ENCODE results near the gene E2F1.
A peak's percentile ranks its signal among the peaks of the same experiment; 100 is the strongest.

The E2F1 gene

GRCh38 chr20:33671573-33672288, 14.5 kb downstream of the E2F1 start:
- peak in 1 of 2 experiments; percentile 27 for DNase-seq

- DNase-seq, result no peak
Observed at GRCh38 chr20:33670715-33671499, 15.3 kb downstream of the E2F1 start.

- no peak for DNase-seq
Observed at GRCh38 chr20:33669873-33670640, 16.1 kb downstream of the E2F1 start.

GRCh38 chr20:33669224-33669623, 17.0 kb downstream of the E2F1 start:
- no peak for DNase-seq

GRCh38 chr20:33668466-33669155, 17.6 kb downstream of the E2F1 start:
- DNase-seq, result no peak

- DNase-seq, result no peak
Observed at GRCh38 chr20:33667676-33668465, 18.3 kb downstream of the E2F1 start.

GRCh38 chr20:33667245-33667675, 18.9 kb downstream of the E2F1 start:
- DNase-seq, result no peak

GRCh38 chr20:33666293-33667244, 19.6 kb downstream of the E2F1 start, which contains the start of gene ACTL10:
TSS of gene ACTL10 (plus strand) at chr20:33666943. CDS start at chr20:33667498, 555 bp downstream.
- no peak for DNase-seq

- DNase-seq, result no peak
Observed at GRCh38 chr20:33664762-33665144, 21.4 kb downstream of the E2F1 start.

GRCh38 chr20:33664085-33664761, 22.0 kb downstream of the E2F1 start:
- no peak for DNase-seq

GRCh38 chr20:33663161-33664084, 22.8 kb downstream of the E2F1 start:
- DNase-seq, result peak; percentile 47 to 77

- DNase-seq, result no peak
Observed at GRCh38 chr20:33662172-33662571, 24.0 kb downstream of the E2F1 start, which contains the start of gene C20orf144. TSS of gene C20orf144 (plus strand) at chr20:33662327. CDS start at chr20:33662346, 19 bp downstream.

- no peak for DNase-seq
Observed at GRCh38 chr20:33660685-33661058, 25.5 kb downstream of the E2F1 start.

- DNase-seq, result no peak
Observed at GRCh38 chr20:33660035-33660684, 26.0 kb downstream of the E2F1 start.

GRCh38 chr20:33659341-33660034, 26.7 kb downstream of the E2F1 start:
- no peak for DNase-seq

GRCh38 chr20:33658929-33659328, 27.3 kb downstream of the E2F1 start:
- no peak for DNase-seq

- DNase-seq, result no peak
Observed at GRCh38 chr20:33658510-33658909, 27.7 kb downstream of the E2F1 start.

- DNase-seq, result no peak
Observed at GRCh38 chr20:33657704-33658095, 28.5 kb downstream of the E2F1 start.
